Adipocyte (in vitro differentiated cells): ENCODE measurements around the gene CEP72.

Source experiments
- DNase-seq: peaks from one replicate; pipeline ENCODE4 v3.0.0-alpha.2; 2015; ENCODE audit warnings: low read depth
- H3K27me3 ChIP-seq: replicated peaks from 2 replicates; pipeline ENCODE4 v1.7.0; 2013; ENCODE audit warnings: mild to moderate bottlenecking, low read length, moderate library complexity; ENCODE audit not compliant: control insufficient read depth, insufficient read depth
- H3K36me3 ChIP-seq: 2 replicates; pipeline ENCODE4 v1.7.0; 2013; ENCODE audit warnings: low read length, mild to moderate bottlenecking, moderate library complexity; ENCODE audit not compliant: control insufficient read depth, insufficient read depth, severe bottlenecking
- H3K4me1 ChIP-seq: 2 replicates; pipeline ENCODE4 v1.7.0; 2013; ENCODE audit warnings: mild to moderate bottlenecking, low read length, moderate library complexity; ENCODE audit not compliant: control insufficient read depth, insufficient read depth
- H3K4me3 ChIP-seq: 2 replicates; pipeline ENCODE4 v1.7.0; 2013; ENCODE audit warnings: mild to moderate bottlenecking, low read length, moderate library complexity
- H3K9ac ChIP-seq: 2 replicates; pipeline ENCODE4 v1.7.0; 2013; ENCODE audit warnings: mild to moderate bottlenecking, low read length, moderate library complexity
- H3K9me3 ChIP-seq: 2 replicates; pipeline ENCODE4 v1.7.0; 2013; ENCODE audit warnings: mild to moderate bottlenecking, low read length, moderate library complexity; ENCODE audit not compliant: control insufficient read depth

CEP72 gene

DNA sequence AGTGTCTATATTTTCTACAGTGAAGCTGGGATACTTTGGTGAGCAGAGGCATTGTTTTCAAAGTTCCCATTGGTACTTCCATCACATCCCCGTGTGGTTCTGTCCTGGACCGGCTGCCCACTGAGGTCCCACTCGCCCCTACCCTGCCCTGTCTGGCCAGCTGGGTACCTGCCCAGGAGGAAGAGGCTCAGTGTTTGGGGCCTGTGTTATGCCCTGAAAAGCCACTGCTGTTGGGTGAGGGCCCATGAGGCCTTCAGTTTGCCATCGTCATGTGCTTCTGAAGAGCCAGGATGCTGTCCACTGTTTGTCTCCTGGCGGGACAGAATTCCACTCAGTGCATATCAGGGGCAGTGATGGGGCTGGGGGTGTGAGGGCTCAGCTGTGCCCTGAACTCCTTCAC lies 2.6 kb upstream of the CEP72 start:
- Histone ChIP-seq H3K4me1 (peaks cover 9% of the 10 kb centered on the region), H3K4me3 (no peak overlapping the region), H3K36me3 (no peaks in the 10 kb centered on the region), H3K9ac (no peak overlapping the region), H3K27me3 (no peaks in the 10 kb centered on the region), H3K9me3 (no peaks in the 10 kb centered on the region)
- DNase-seq: no peak

DNA sequence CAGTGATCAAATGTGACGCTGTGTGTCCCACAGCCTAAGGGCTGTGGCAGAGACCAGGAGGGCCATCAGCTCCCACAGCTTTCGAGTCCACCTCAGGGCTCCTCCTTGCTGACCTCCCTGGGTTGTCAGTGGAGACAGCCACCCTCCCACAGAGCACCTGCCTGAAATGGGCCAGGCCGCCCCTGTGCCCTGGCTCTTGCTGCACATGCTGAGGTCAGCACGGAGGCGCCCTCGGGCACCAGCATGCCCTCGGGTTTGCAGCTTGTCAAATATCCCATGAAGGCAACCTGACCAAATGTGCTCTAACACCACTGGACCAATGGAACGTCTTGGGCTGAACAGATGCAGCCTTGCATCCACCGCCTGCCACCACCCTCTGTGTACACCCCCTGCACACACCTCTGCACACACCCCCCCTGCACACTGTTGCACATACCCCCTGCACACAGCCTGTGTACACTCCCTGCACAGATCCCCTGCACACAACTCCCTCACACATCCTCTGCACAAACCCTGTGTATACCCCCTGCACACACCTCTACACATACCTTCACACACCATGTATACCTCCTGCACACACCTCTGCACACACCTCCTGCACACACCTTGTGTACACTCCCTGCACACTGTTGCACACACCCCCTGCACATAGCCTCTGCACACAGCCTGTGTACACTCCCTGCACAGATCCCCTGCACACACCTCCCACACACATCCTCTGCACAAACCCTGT lies 2.0 kb upstream of the CEP72 start:
- Histone ChIP-seq H3K9ac (no peak overlapping the region), H3K36me3 (no peaks in the 10 kb centered on the region), H3K4me1 (peaks cover 9% of the 10 kb centered on the region), H3K4me3 (no peak overlapping the region), H3K27me3 (no peaks in the 10 kb centered on the region), H3K9me3 (no peaks in the 10 kb centered on the region)
- DNase-seq: no peak

DNA sequence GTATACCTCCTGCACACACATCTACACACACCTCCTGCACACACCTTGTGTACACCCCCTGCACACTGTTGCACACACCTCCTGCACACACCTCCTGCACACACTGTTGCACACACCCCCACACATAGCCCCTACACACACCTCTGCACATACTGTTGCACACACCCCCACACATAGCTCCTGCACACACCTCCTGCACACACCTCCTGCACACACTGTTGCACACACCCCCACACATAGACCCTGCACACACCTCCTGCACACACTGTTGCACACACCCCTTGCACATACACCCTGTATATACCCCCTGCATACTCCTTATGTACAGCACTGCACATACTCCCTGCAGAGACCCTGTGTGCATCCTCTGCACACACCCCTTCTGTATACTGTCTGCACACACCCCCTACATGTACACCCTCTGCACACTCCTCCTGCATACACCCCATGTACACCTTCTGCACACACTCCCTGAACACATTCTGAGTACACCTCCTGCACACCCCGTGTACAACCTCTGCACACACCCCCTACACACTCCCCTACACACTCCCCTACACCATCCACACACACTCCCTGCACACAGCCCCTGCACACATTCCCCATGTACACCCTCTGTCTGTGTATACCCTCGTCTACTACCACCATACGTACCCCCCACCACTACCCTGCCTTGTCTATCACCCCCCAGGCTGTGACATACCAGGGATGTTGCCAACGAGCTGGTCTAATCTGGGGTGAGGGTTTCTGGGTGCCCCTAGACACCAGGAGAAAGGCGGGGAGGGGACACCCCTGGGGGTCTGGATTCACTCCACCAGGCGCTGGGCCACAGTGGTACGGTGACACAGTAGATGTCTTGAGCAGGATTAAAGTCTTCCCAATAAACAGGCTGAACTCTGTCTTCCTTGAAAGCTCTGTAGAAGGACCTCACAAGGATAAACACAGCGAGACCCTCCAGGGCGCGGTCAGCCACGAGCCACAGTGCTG lies 1.1 kb upstream of the CEP72 start:
- Histone ChIP-seq H3K9ac (peak overlapping the region; percentile 72), H3K4me1 (peaks cover 9% of the 10 kb centered on the region), H3K9me3 (no peaks in the 10 kb centered on the region), H3K27me3 (no peaks in the 10 kb centered on the region), H3K4me3 (peak overlapping the region; percentile 83), H3K36me3 (no peaks in the 10 kb centered on the region)
- no peak for DNase-seq

DNA sequence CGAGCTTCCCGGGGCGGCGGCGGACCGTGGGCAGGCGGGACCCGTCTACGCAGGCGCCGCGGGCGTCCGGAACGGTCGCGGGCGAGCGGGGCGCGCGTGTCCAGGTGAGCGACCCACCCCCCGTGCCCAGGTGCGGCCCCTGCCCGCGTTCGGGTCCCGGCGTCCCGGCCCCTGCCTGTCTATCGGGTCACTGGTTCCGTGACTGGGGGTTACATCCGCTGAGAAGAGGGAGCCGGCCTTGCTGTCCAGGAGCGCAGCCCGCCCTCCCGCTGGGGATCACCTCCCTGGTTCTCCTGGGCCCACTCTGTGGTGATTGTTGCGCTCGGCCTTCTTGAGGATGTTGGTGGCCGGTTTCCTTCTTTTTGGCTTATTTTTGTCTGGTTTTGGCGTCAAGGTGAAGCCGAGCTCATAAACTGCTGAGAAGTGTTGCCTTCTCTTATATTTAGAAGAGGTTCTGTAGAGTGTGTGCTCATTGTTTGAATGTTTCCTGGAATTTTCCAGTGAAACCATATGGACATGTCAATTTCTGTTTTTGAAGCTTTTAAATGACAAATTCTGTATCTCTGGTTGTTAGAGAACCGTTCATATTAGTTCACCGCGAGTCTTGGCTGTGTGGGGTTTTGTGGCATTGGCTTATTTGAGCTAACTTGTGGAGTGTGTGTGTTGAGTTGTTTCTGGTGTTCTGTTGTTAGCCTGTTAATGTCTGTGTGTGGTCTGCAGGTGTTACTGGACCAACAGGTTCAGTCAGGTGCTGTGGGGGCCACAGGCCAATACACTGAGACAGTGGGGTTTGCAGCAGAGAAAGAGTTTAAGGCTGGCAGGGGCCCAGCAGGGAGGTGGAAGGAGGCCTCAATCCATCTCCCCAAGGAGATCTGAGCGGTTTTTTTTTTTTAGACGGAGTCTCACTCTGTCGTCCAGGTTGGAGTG lies 621 bp downstream of the CEP72 start:
- H3K4me1 ChIP-seq: peaks cover 9% of the 10 kb centered on the region
- H3K36me3 ChIP-seq: no peaks in the 10 kb centered on the region
- peak; percentile 52 for DNase-seq
- H3K4me3 ChIP-seq: peak overlapping the region; percentile 92
- peak overlapping the region; percentile 80 for H3K9ac ChIP-seq
- no peaks in the 10 kb centered on the region for H3K27me3 ChIP-seq
- no peaks in the 10 kb centered on the region for H3K9me3 ChIP-seq

DNA sequence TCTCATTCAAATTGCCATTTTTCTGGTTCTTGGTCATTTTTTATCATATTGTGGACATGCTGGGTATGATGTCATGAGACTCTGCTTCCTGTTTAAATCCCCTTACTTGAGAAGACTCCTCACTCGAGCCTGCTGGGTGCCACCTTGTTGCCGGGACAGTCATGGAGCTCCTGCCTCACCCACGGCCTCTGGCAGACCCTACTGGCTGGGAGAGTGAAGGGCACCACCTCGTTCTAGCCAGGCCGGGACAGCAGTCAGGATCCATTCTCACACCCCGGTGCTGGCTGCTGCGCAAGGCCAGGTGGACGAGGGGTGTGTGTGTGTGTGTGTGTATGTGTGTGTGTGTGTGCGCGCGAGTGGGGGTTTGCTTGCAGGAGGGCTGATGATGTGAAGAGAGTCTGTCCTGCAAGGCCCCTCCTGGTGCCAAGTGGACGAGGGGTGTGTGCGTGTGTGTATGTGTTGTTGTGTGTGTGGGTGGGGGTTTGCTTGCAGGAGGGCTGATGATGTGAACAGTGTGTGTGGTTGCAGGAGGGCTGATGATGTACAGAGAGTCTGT lies 4.4 kb downstream of the CEP72 start:
- Histone ChIP-seq H3K36me3 (peaks cover 10% of the 10 kb centered on the region), H3K4me3 (no peak overlapping the region), H3K4me1 (peaks cover 4% of the 10 kb centered on the region), H3K27me3 (no peaks in the 10 kb centered on the region), H3K9me3 (no peaks in the 10 kb centered on the region), H3K9ac (no peak overlapping the region)
- DNase-seq: no peak

DNA sequence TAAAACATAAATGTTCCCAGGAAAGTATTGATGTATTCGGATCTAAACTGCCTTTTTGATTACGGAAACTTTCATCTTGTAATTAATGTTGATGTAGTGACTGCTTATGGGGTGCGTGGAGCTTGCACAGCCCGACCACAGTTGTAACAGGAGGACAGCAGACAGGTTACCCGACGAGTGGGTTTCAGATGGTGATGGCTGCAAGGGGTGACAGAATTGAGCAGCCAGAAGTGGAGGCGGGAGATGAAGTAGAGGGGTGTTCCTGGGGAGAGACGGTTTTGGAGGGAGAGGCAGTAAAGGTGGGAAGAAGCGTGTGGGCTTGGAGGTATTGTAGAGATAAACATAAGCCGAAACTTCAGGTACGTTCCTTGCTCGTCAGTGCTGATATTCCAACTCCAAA lies 5.8 kb downstream of the CEP72 start:
- peaks cover under 1% of the 10 kb centered on the region for H3K4me1 ChIP-seq
- H3K36me3 ChIP-seq: peaks cover 10% of the 10 kb centered on the region
- no peaks in the 10 kb centered on the region for H3K9me3 ChIP-seq
- no peak overlapping the region for H3K4me3 ChIP-seq
- no peaks in the 10 kb centered on the region for H3K27me3 ChIP-seq
- no peak overlapping the region for H3K9ac ChIP-seq
- no peak for DNase-seq

DNA sequence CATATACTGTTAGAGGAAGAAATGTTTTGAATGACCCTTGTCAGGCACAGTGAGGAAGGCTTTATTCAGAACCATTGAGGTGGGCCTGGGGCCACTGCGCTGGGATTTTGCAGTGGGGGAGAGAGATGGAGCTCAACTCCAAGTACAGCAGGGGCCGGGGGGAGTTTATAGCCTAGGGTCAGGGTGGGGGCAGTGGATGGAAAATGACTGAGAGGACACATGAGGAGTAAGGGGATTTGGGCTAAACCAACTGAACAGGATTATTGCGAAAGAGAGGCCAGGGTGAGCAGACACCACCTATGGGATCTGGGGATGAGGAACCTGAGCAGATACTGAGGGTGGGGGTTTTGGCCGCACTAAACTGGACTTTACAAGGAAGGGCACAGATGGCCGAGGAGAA lies 6.3 kb downstream of the CEP72 start:
- H3K36me3 ChIP-seq: peaks cover 10% of the 10 kb centered on the region

DNA sequence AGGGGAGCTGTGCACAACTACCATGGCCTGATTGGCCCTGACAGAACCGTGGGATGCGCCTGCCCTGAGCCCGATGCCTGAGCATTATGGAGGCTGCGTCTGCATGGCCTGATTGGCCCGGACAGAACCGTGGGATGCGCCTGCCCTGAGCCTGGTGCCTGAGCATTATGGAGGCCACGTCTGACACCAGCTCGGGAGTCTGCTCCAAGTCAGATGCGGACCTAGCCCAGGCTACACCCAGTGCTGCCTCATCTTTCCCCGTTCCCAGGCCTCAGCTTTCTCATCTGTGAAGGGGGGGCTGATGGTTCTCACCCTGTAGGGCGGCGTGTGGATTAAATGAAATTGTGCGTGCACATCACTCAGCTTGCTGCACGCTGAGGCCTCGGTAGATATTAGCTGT lies 7.3 kb downstream of the CEP72 start:
- no peaks in the 10 kb centered on the region for H3K9me3 ChIP-seq
- peaks cover 10% of the 10 kb centered on the region for H3K36me3 ChIP-seq
- no peaks in the 10 kb centered on the region for H3K4me1 ChIP-seq
- no peak for DNase-seq
- no peak overlapping the region for H3K4me3 ChIP-seq
- H3K27me3 ChIP-seq: no peaks in the 10 kb centered on the region
- no peak overlapping the region for H3K9ac ChIP-seq

More for the DNA sequence above, 6.3 kb downstream of the CEP72 start:
- DNase-seq: no peak
- Histone ChIP-seq H3K27me3 (no peaks in the 10 kb centered on the region), H3K4me3 (no peak overlapping the region), H3K4me1 (no peaks in the 10 kb centered on the region), H3K9ac (no peak overlapping the region), H3K9me3 (no peaks in the 10 kb centered on the region)

DNA sequence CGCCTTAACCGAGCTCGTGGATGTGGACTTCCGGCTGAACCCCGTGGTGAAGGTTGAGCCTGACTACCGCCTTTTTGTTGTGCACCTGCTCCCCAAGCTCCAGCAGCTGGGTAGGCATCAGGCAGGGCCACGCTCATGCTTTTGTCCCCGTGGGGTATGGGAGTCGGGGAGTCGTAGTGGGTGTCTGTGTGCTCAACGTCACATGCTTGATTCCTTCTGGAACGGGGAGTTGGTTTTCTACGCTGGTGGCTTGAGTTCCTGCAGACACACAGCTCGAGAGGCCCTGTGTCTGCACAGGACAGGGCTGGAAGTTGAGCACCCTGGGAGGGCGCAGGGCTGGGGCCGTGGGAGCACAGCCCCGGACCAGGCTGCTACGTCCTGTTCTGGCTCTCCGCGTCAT lies 8.0 kb downstream of the CEP72 start:
- Histone ChIP-seq H3K27me3 (no peaks in the 10 kb centered on the region), H3K4me3 (no peak overlapping the region), H3K36me3 (peaks cover 10% of the 10 kb centered on the region), H3K9me3 (no peaks in the 10 kb centered on the region), H3K9ac (no peak overlapping the region), H3K4me1 (no peaks in the 10 kb centered on the region)
- no peak for DNase-seq

DNA sequence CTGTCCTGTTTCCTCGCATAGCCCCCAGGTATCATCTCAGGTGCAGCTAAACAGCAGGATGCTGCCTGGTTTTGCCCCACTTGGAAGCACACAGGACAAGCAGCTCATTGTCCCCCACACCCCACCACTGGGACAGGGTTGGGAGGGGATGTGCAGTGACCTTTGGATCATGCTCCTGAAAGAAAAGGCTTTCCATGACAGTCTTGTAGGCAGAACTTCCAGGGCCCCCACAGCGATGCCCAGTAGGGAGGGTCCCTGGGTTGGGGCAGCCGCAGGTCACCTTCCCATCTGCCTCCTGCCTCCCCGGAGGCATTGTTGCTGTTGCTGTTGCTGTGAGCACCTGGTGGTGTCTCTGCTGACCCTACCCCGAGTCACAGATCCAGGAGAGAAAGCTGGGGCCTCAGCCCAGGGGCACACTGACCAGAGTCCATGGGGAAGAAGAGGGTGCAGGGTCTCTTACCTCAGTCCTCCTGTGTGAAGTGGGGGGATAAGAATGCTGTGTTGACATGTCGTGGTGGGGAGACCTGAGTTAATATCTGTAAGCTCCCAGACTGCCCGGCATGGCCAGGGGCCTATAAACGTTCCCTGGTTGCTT lies 8.5 kb downstream of the CEP72 start:
- DNase-seq: no peak
- no peaks in the 10 kb centered on the region for H3K4me1 ChIP-seq
- no peak overlapping the region for H3K9ac ChIP-seq
- H3K4me3 ChIP-seq: no peak overlapping the region
- no peaks in the 10 kb centered on the region for H3K9me3 ChIP-seq
- no peaks in the 10 kb centered on the region for H3K27me3 ChIP-seq
- peaks cover 10% of the 10 kb centered on the region for H3K36me3 ChIP-seq
